CD4-positive, alpha-beta T cell (primary cell): ENCODE measurements around the gene KIF26B. TPM values are rescaled to one million over a fixed set of nuclear protein-coding genes. Genes with fewer than 3 reads are reported as not detected.

Source experiments
- ATAC-seq: fragments of 200-7000 bp; cut with Tn5 transposase; one replicate; pipeline ENCODE4 v1.10.0; 2022; ENCODE audit warnings: mild to moderate bottlenecking; ENCODE audit not compliant: poor library complexity
- CTCF ChIA-PET: fragments of 350-600 bp; sonication (Branson Sonifier 250); formaldehyde crosslinking; loops from one replicate; lab custom pipeline; 2021; ENCODE audit warnings: antibody characterized with exemption, inconsistent platforms; lab: Charles Lee
- POLR2A ChIA-PET: fragments of 350-600 bp; sonication (Branson Sonifier 250); formaldehyde crosslinking; loops from one replicate; lab custom pipeline; 2021; ENCODE audit warnings: antibody characterized with exemption, inconsistent platforms; lab: Charles Lee
- DNase-seq, 14 experiments: peaks; one replicate each; pipeline ENCODE4 v3.0.0-alpha.2; 2013 to 2020; ENCODE audit warnings: mixed read lengths in 2 of 14
- H3K27ac ChIP-seq, 2 donors: one replicate each; pipeline versions ENCODE4 v1.5.1 to v1.7.0; 2013; ENCODE audit warnings: low read length in 2 of 2, low read depth in 1 of 2, mild to moderate bottlenecking in 1 of 2
- H3K27me3 ChIP-seq, 2 experiments: 1 replicate in 1 of 2; 2 replicates in 1 of 2; pipeline versions ENCODE4 v1.6.1 to v1.7.0; 2013; ENCODE audit warnings: low read length in 2 of 2, control low read depth in 1 of 2, mild to moderate bottlenecking in 1 of 2, moderate library complexity in 1 of 2; ENCODE audit not compliant: insufficient read depth in 2 of 2, control insufficient read depth in 1 of 2
- H3K36me3 ChIP-seq: one replicate; pipeline ENCODE4 v1.6.1; 2013; ENCODE audit warnings: low read length, control low read depth; ENCODE audit not compliant: insufficient read depth
- H3K4me1 ChIP-seq: one replicate; pipeline ENCODE4 v1.6.1; 2013; ENCODE audit warnings: low read length, control low read depth; ENCODE audit not compliant: insufficient read depth
- H3K4me3 ChIP-seq: one replicate; pipeline ENCODE4 v1.5.1; 2013; ENCODE audit warnings: mild to moderate bottlenecking, low read length, moderate library complexity
- H3K9me3 ChIP-seq, 2 experiments: 1 replicate in 1 of 2; 2 replicates in 1 of 2; pipeline versions ENCODE4 v1.6.1 to v1.7.0; 2013; ENCODE audit warnings: low read length in 2 of 2, mild to moderate bottlenecking in 2 of 2, control low read depth in 1 of 2, moderate library complexity in 1 of 2; ENCODE audit not compliant: control insufficient read depth in 1 of 2, insufficient read depth in 1 of 2
- H3K27ac Mint-ChIP-seq: one replicate; pipeline ENCODE4 v1.8.0; 2020; ENCODE audit warnings: mixed read lengths
- H3K27me3 Mint-ChIP-seq: one replicate; pipeline ENCODE4 v1.8.0; 2021; ENCODE audit warnings: mixed read lengths
- H3K36me3 Mint-ChIP-seq: one replicate; pipeline ENCODE4 v1.8.0; 2021; ENCODE audit warnings: low read depth, mixed read lengths
- H3K4me1 Mint-ChIP-seq: one replicate; pipeline ENCODE4 v1.8.0; 2021; ENCODE audit warnings: low read depth, mixed read lengths
- H3K4me3 Mint-ChIP-seq: one replicate; pipeline ENCODE4 v1.8.0; 2020; ENCODE audit warnings: mild to moderate bottlenecking, mixed read lengths
- H3K9me3 Mint-ChIP-seq: one replicate; pipeline ENCODE4 v1.8.0; 2020; ENCODE audit warnings: mixed read lengths
- CTCF ChIP-seq: fragments of 200-600 bp; IDR thresholded peaks from one replicate; pipeline ENCODE4 v1.8.0; 2022; ENCODE audit warnings: antibody characterized with exemption, mild to moderate bottlenecking
- intact Hi-C, 2 experiments: fragments of 100-400 bp; cut with DNase I in 1 of 2; cut with micrococcal nuclease in 1 of 2; formaldehyde crosslinking; loops; one replicate each; pipeline versions ENCODE4 v1.15.1 to v1.9.0; 2023 to 2025; cut with DNase I, micrococcal nuclease
- total RNA-seq, 174 experiments: library from RNA in 2 of 174; stranded (reverse) in 2 of 174; gene quantifications; one replicate each; pipeline ENCODE4 v1.2.3 and lab custom pipeline; 2021 to 2026

KIF26B gene
- total RNA-seq, 2 experiments from 2014 or later: 0.03 TPM; not detected in 1

GRCh38 chr1:245530937-245531336 lies 376.2 kb downstream of the KIF26B start:
- no peak for TF ChIP-seq CTCF
- H3K27ac ChIP-seq: no peak overlapping the region
- intact Hi-C loops: no loop called here
- no peak overlapping the region for H3K4me3 Mint-ChIP-seq
- POLR2A ChIA-PET: no interaction called here
- peaks cover 4% of the 10 kb centered on the region for H3K27me3 Mint-ChIP-seq
- no peak for DNase-seq
- H3K4me1 ChIP-seq: no peaks in the 10 kb centered on the region
- no peak overlapping the region for H3K27ac Mint-ChIP-seq
- no peaks in the 10 kb centered on the region for H3K27me3 ChIP-seq
- H3K36me3 ChIP-seq: no peaks in the 10 kb centered on the region
- H3K9me3 Mint-ChIP-seq: no peaks in the 10 kb centered on the region
- no peak for ATAC-seq
- CTCF ChIA-PET: no interaction called here
- H3K9me3 ChIP-seq: no peaks in the 10 kb centered on the region
- no peaks in the 10 kb centered on the region for H3K36me3 Mint-ChIP-seq
- no peak overlapping the region for H3K4me3 ChIP-seq
- no peaks in the 10 kb centered on the region for H3K4me1 Mint-ChIP-seq

GRCh38 chr1:245537992-245538391 lies 383.2 kb downstream of the KIF26B start:
- no peaks in the 10 kb centered on the region for H3K36me3 Mint-ChIP-seq
- POLR2A ChIA-PET: no interaction called here

GRCh38 chr1:245538671-245539070 lies 383.9 kb downstream of the KIF26B start:
- no peak for ATAC-seq
- Mint-ChIP-seq H3K4me1 (no peaks in the 10 kb centered on the region), H3K4me3 (no peak overlapping the region), H3K36me3 (no peaks in the 10 kb centered on the region), H3K27me3 (peaks cover 8% of the 10 kb centered on the region), H3K9me3 (peaks cover 3% of the 10 kb centered on the region), H3K27ac (no peak overlapping the region)
- Histone ChIP-seq H3K4me1 (no peaks in the 10 kb centered on the region), H3K4me3 (no peak overlapping the region), H3K27ac (no peak overlapping the region), H3K27me3 (no peaks in the 10 kb centered on the region), H3K36me3 (no peaks in the 10 kb centered on the region), H3K9me3 (no peaks in the 10 kb centered on the region)
- no peak for DNase-seq
- intact Hi-C loops: no loop called here
- POLR2A ChIA-PET: no interaction called here
- CTCF ChIA-PET: no interaction called here
- TF ChIP-seq CTCF: no peak

More at GRCh38 chr1:245537992-245538391, 383.2 kb downstream of the KIF26B start:
- Mint-ChIP-seq H3K4me1 (no peaks in the 10 kb centered on the region), H3K27ac (no peak overlapping the region), H3K9me3 (peaks cover 2% of the 10 kb centered on the region), H3K27me3 (peaks cover 8% of the 10 kb centered on the region), H3K4me3 (no peak overlapping the region)
- intact Hi-C loops: no loop called here
- Histone ChIP-seq H3K4me1 (no peaks in the 10 kb centered on the region), H3K27ac (no peak overlapping the region), H3K27me3 (no peaks in the 10 kb centered on the region), H3K4me3 (no peak overlapping the region), H3K9me3 (no peaks in the 10 kb centered on the region), H3K36me3 (no peaks in the 10 kb centered on the region)
- TF ChIP-seq CTCF: no peak
- CTCF ChIA-PET: no interaction called here
- ATAC-seq: no peak
- DNase-seq: no peak
